Activated CD4-positive, alpha-beta T cell treated with anti-CD3 and anti-CD28 coated beads, Interleukin-2, Interleukin-6, amounts not matched to agents 100 ng/mL and 50 ng/mL, durations not matched to agents 16 hours and 8 hours (primary cell): ENCODE data around the gene JMY.

Experiments
- DNase-seq: peaks from one replicate; pipeline ENCODE4 v3.0.0-alpha.2; 2020

Gene JMY

DNA sequence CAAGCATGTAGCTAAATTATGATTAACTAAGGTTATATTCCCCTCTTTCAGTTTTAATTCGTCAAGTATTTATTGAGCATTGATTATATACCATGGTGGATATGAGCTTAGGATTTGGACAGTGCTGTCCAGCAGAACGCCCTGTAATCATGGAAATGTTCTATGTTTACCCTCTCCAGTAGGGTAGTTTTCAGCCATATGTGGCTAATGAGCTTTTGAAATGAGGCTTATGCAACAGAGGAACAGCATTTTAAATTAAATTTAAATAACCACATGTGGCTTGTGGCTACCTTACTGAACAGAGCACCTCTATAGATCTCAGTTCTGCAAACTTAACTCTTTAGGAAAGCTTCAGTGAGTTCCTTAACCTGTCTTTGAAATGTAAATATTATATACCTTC is 59.1 kb downstream of the JMY start:
- no peak for DNase-seq

DNA sequence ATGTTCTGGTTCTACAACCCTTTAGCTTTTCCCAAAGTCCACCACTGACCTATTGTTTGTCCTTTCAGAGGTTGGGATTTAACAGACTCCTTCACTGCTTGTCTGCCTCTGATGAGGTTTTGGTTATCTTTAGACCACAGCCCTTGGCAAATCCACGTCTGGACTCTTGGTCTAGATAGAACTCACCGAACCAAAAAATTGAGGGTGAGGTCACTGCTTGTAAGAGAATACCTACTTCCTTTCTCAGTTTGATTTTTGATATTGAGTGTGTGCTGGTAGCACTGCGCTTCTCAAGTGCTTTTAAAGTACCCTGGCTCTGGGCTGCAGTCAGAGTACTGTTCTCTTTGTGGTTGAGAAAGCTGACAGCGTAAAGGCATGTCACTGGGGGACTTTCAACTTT is 61.7 kb downstream of the JMY start:
- DNase-seq = no peak

DNA sequence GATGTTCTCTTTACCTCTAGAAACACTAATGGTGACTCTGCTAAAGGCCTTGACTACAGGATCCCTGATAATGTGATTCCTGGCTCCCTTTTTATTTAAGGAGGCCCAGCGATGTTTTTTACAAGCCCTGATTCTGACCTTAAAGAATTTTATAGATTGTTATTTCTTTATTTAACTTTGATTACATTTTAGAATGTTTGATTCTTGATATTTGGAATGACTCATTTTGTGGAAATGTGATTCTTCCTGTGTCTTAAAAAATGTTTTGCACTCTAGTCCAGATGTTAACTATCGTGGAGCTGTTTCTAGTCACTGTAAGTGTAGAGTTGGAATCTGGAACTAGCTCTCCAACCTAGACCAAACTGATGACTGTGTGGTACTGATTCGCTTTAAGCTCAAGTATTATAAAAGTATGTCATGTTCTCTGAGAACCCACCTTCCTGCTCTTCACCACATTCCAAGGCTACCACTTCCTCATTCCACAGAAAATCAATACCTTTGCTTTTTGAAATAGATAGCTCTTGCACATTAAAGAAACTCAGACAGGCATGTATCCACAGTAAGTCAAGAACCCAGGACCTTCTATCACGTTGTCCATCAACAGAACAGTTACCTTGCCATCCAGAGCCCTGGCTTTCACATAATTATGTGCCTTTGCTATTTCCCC is 65.2 kb downstream of the JMY start:
- DNase-seq = no peak

DNA sequence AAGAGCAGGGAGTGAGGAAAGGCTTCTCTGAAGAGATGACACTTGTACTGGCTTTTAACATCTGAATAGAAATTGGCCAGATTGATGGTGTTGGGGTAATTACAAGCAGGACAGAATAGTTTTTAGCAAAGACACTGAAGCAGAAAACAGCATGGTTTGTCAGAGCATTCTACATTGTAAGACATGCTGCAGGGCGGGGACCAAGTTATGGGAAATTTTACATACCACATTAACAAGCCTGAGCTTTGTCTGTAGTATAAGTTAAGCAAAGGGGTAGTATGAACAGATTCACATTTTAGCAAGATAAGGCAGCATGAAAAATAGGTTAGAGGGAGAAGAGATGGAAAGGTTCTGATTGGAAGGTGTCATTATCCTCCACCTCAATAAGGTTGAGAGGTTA is 66.5 kb downstream of the JMY start:
- DNase-seq = no peak

DNA sequence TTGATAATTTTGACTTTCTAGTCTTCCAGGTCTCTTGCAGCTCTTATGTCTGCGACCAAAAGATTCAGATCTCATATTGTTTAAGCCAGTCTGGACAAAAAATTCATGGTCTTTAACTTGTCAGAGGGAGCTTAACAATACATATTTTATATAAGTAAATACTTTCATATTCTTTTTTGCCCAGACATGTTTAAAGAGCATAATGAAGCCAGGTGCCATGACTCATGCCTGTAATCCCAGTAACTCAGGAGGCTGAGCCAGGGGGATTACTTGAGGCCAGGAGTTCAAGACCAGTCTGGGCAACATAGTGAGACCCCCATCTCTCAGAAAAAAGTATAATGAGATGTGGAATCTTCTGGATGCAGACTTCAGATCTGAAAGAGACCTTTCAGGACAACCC is 69.8 kb downstream of the JMY start:
- DNase-seq = no peak

DNA sequence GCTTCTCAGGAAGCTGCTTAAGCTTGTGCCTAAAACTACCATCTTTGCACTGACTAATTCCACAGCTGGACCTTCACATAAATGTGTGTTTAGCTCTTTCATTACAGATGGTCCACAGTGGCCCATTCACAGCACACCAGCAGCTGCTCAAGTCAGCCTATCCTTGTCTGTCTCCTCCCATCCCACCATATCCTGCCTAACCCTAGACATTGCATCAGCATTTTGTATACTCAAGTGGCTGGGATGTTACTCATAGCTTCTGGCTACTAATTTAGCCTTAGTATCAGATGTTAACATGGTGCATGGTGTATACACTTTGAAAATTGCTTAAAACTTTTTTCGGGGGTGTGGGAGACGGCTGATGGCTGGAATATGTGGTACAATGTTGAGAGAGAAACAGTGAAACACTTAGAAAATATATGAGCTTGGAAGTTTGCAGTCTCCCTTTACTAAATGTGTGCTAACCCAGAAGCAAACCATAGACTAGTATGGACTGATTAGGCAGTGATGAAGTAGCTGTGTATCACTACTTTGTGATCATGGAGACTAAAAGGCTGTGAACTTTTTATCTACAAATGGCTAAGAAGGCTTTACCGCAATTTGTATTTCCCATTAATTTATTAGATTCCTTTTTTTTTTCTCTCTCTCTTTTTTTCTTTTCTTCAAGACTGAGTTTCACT is 83.1 kb downstream of the JMY start:
- DNase-seq = no peak

DNA sequence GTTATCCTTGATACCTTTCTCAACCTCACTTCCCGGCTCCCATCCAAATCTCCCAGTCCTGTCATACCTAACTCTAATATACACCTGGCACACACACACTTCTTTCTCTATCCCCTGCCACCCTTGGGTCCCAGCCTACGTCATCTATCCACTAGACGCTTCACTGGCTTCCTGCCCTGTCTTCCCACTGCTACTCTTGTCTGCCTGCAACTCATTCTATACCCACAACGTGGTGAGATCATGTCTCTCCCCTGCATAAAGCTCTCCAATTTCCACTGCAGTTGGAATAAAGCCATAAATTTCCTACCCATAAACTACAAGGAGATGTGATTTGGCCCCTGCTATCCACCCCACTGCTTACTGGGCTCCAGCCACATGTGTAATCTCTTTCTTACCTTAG is 93.5 kb downstream of the JMY start:
- no peak for DNase-seq

DNA sequence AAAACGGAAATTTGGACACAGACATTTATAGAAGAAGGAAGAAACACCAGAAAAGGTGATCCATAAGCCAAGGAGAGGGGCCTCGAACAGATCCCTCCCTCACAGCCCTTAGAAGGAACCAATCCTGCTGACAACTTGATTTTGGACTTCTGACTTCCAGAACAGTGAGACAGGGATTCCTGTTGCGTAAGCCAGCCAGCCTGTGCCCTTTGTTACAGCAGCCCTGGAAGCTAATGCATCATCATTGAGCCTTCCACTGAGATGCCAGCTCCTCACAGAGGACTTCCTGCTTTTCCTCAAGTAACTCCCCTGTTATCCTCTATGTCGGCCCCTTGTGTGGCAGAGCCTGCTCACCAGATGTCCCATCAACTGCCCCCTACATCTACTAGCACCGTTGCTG is 94.1 kb downstream of the JMY start:
- no peak for DNase-seq

DNA sequence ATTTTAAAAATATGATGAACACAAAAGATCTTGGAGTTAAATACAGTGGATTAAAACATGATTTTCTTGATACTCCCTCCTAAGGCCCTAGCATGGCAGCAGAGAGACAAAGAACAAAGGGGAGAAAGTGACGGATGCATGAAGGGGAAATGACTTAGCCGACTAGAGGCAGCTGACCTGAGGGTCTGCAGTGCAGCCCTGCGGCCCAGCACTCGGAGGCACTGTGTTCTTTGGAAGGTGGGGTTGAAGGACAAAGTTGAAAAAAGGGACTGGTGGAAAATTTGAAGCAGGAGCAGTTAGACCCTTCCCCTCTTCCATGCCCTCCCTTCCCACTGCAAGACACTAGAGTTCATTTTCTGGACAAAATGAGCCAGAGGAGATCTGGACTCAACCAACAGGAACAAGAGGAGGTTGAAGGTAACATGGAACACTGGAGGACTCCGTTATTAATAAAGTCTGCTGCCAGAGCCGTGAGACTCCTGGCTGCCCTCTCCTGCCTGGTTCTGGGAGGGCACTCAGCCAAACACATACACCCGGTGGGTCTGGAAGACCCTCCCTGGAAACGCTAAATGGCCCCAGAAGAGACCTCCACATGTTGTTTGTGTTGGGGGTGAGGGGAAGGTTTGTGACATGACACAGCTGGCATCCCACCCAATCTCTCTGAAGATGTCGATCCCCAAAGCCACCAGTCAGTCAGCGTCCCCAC is 98.1 kb downstream of the JMY start:
- no peak for DNase-seq

DNA sequence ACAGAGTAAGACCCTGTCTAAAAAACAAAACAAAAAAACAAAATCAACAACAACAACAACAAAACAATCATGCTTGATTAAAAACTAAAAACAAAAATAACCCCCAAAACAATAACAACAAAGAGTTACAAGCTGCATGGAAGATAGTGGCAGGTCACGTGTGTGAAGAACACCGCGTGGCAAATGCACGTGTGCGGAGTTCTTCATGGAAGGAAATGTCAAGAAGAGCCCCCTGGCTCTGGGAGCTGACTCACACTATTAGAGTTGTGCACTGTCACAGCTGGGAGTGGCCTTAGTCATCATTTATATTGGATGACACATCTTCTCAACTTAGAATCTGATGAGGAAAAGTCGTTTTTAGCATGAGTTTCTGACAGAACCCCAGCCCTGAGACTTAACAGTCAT is 110.5 kb downstream of the JMY start:
- no peak for DNase-seq

DNA sequence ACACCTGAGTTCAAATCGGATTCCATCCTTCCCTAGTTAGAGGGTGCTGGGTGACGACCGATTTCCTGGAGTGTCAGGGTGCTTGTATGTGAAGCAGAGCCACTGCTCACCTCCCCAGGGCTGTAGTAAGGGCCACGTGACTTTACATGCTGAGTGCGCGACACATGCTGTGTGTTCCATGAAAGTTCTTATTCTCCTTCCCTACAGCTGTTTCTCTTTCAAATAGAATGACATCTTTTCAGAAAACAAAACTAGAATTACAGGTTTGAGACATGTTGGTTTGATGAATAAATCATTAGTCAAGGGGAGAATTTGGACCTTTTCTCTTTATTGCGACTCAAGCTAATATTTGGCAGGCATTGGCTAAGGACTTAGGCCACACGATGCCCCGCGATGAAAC is 113.1 kb downstream of the JMY start:
- DNase-seq = no peak

DNA sequence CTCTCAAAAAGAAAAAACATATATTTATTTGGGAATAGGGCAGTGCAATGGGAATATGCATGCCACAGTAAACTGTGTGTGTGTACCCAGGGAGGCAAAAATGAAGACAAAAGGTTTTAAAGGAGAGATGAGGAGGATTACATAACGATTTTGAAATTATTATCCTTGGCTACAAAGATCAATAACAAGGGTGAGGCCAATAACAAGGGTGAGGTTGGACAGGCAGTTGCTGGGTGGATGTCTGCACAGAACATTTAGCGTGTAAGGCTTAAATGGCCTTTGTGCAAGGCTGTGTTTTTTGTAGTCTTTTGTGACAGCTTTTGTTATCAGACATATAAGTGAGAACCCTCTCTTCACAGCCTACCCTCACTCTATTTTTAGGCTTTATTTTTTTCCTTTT is 114.0 kb downstream of the JMY start:
- no peak for DNase-seq

DNA sequence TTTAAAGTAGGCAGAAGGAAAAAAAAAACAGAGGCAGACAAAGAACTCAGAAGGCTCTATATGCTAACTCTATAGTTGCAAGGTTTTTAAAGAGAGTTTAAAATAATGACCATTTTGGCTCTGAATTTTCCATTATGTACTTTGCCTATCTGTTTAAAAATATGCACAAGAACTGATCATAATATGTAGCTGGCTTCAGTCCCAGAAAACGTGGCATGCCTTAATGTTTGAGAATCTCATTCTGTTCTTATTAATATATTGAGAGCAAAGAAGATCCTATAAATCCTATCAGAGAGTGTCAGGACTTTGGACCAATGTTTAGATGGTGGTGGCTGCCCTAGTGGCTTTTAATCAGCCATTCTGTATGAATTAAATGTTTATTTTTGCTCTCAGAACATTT is 121.5 kb downstream of the JMY start:
- no peak for DNase-seq
